Tibial nerve (tissue), 3 donors: ENCODE data around the gene OR1D5.

Experiments used
- POLR2A ChIP-seq, 2 donors: fragments of 450-650 bp; IDR thresholded peaks; one replicate each; pipeline ENCODE4 v1.6.1; 2017; ENCODE audit warnings: antibody characterized with exemption in 2 of 2, mild to moderate bottlenecking in 2 of 2, moderate library complexity in 2 of 2
- TF ChIP-seq, protein P1 (sequence below), 5 experiments: fragments of 200-600 bp in 3 of 5; fragments of 450-650 bp in 2 of 5; sonication (generic) in 3 of 5; IDR thresholded peaks; one replicate each; pipeline ENCODE4 v1.5.1; 2016 to 2019; ENCODE audit warnings: antibody characterized with exemption in 5 of 5, mild to moderate bottlenecking in 3 of 5, moderate library complexity in 2 of 5

GRCh38 chr17:3036800-3037199 lies 26.6 kb downstream of the OR1D5 start:
- TF ChIP-seq, protein P1, sequence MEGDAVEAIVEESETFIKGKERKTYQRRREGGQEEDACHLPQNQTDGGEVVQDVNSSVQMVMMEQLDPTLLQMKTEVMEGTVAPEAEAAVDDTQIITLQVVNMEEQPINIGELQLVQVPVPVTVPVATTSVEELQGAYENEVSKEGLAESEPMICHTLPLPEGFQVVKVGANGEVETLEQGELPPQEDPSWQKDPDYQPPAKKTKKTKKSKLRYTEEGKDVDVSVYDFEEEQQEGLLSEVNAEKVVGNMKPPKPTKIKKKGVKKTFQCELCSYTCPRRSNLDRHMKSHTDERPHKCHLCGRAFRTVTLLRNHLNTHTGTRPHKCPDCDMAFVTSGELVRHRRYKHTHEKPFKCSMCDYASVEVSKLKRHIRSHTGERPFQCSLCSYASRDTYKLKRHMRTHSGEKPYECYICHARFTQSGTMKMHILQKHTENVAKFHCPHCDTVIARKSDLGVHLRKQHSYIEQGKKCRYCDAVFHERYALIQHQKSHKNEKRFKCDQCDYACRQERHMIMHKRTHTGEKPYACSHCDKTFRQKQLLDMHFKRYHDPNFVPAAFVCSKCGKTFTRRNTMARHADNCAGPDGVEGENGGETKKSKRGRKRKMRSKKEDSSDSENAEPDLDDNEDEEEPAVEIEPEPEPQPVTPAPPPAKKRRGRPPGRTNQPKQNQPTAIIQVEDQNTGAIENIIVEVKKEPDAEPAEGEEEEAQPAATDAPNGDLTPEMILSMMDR (IDR thresholded peaks at IDR 0.05) = no peak
- TF ChIP-seq POLR2A (IDR thresholded peaks at IDR 0.05) = no peak
